Measurements from ENCODE around the gene AK5. TPM values are rescaled to one million over a fixed set of nuclear protein-coding genes. Genes with fewer than 3 reads are reported as not detected.
"Not testable (repeated sequence)": the region's sequence is repeated elsewhere in the genome, so short reads cannot be mapped to it uniquely, and the experiment has no call there.

The AK5 gene
- total RNA-seq, 1 donor from 2014 or later = 0.91 TPM

DNA sequence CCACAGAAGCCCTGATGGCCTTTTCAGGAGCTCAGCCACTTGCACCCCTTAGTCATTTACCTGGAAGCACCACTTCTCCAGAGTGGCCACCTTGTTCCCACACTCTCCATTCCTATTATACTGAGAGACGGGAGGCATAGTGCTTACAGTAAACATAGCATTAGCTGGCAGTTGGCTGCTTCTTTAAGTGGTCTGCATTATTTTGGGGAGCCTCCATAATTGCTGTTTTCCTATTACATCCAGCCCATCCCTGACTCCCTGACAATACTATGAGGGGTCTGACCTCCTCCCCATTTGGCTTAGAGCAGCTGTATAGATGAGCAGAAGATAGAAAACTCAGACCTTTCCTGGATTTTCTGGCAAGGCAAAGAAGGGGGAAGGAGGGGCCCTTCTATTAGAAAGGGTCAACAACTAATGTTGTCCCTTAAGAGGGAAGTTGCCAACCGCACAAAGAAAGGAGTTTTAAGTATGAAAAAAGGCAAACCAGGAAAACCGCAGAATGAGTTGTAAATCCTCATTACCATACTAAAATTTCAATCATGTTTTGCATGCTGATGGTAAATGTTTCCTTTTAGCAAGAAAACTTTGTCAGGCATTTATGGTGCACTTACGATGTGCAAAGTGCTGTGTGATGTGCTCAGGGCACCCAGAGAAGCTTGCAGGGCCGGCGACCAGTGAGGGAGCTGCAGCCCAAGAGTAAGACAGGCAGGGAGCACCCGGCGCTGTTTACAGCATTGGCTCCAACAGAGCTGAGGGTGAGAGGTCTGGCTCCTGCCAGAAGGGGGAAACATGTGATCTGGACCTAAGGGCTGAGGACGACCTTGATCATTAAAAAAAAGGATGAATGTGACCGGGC lies 233.3 kb downstream of the AK5 start:
- Mint-ChIP-seq H3K9me3 (ENCODE audit: unreplicated experiment) (peaks cover 6% of the 10 kb centered on the region), H3K36me3 (ENCODE audit: unreplicated experiment) (no peaks in the 10 kb centered on the region), H3K27ac (ENCODE audit: unreplicated experiment) (no peak overlapping the region), H3K27me3 (ENCODE audit: unreplicated experiment) (no peaks in the 10 kb centered on the region), H3K4me1 (ENCODE audit: low read depth, unreplicated experiment) (no peaks in the 10 kb centered on the region), H3K4me3 (ENCODE audit: unreplicated experiment) (no peak overlapping the region)
- DNase-seq = peak; percentile 40
- TF ChIP-seq CTCF (IDR thresholded peaks at IDR 0.05; ENCODE audit: partially characterized antibody, unreplicated experiment) = no peak

- TF ChIP-seq CTCF (IDR thresholded peaks at IDR 0.05; ENCODE audit: partially characterized antibody, unreplicated experiment) = no peak
- Mint-ChIP-seq H3K4me1 (ENCODE audit: low read depth, unreplicated experiment) (no peaks in the 10 kb centered on the region), H3K36me3 (ENCODE audit: unreplicated experiment) (no peaks in the 10 kb centered on the region), H3K27ac (ENCODE audit: unreplicated experiment) (no peak overlapping the region), H3K9me3 (ENCODE audit: unreplicated experiment) (peaks cover 6% of the 10 kb centered on the region), H3K4me3 (ENCODE audit: unreplicated experiment) (no peak overlapping the region), H3K27me3 (ENCODE audit: unreplicated experiment) (peaks cover 6% of the 10 kb centered on the region)
- DNase-seq = no peak
These were observed 234.3 kb downstream of the AK5 start for GRCh38 chr1:77516106-77516505.

- Mint-ChIP-seq H3K27ac (ENCODE audit: unreplicated experiment) (no peak overlapping the region), H3K9me3 (ENCODE audit: unreplicated experiment) (no peaks in the 10 kb centered on the region), H3K4me3 (ENCODE audit: unreplicated experiment) (no peak overlapping the region), H3K36me3 (ENCODE audit: unreplicated experiment) (no peaks in the 10 kb centered on the region), H3K27me3 (ENCODE audit: unreplicated experiment) (peaks cover 6% of the 10 kb centered on the region), H3K4me1 (ENCODE audit: low read depth, unreplicated experiment) (no peaks in the 10 kb centered on the region)
- TF ChIP-seq CTCF (IDR thresholded peaks at IDR 0.05; ENCODE audit: partially characterized antibody, unreplicated experiment) = no peak
- no peak for DNase-seq
These were observed 242.2 kb downstream of the AK5 start for GRCh38 chr1:77524038-77524437.

GRCh38 chr1:77531149-77531548 lies 249.3 kb downstream of the AK5 start:
- not testable (repeated sequence) for H3K27ac Mint-ChIP-seq (ENCODE audit: unreplicated experiment); H3K4me1 Mint-ChIP-seq (ENCODE audit: low read depth, unreplicated experiment); H3K36me3 Mint-ChIP-seq (ENCODE audit: unreplicated experiment); H3K9me3 Mint-ChIP-seq (ENCODE audit: unreplicated experiment); DNase-seq; H3K4me3 Mint-ChIP-seq (ENCODE audit: unreplicated experiment); H3K27me3 Mint-ChIP-seq (ENCODE audit: unreplicated experiment)

DNA sequence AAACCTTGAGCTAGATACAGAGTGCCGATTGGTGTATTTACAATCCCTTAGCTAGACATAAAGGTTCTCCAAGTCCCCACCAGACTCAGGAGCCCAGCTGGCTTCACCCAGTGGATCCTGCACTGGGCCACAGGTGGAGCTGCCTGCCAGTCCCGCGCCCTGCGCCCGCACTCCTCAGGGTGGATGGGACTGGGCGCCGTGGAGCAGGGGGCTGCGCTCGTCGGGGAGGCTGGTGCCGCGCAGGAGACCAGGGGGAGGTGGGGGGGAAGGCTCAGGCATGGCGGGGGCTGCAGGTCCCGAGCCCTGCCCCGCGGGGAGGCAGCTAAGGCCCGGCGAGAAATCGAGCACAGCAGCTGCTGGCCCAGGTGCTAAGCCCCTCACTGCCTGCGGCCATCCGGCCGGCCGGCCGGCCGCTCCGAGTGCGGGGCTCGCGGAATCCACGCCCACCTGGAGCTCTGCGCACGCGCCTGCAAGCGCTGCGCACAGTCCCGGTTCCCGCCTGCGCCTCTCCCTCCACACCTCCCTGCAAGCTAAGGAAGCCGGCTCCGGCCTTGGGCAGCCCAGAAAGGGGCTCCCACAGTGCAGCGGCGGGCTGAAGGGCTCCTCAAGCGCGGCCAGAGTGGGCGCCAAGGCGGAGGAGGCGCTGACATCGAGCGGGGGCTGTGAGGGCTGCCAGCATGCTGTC lies 249.9 kb downstream of the AK5 start:
- H3K27me3 Mint-ChIP-seq (ENCODE audit: unreplicated experiment) = not testable (repeated sequence)

GRCh38 chr1:77532641-77533040 lies 250.8 kb downstream of the AK5 start:
- peaks cover 1% of the 10 kb centered on the region for H3K9me3 Mint-ChIP-seq (ENCODE audit: unreplicated experiment)
- no peak overlapping the region for H3K27ac Mint-ChIP-seq (ENCODE audit: unreplicated experiment)
- H3K4me3 Mint-ChIP-seq (ENCODE audit: unreplicated experiment) = no peak overlapping the region
- no peaks in the 10 kb centered on the region for H3K27me3 Mint-ChIP-seq (ENCODE audit: unreplicated experiment)
- no peaks in the 10 kb centered on the region for H3K4me1 Mint-ChIP-seq (ENCODE audit: low read depth, unreplicated experiment)
- DNase-seq = no peak
- TF ChIP-seq CTCF (IDR thresholded peaks at IDR 0.05; ENCODE audit: partially characterized antibody, unreplicated experiment) = no peak
- no peaks in the 10 kb centered on the region for H3K36me3 Mint-ChIP-seq (ENCODE audit: unreplicated experiment)

More for the DNA sequence above, 249.9 kb downstream of the AK5 start:
- not testable (repeated sequence) for H3K36me3 Mint-ChIP-seq (ENCODE audit: unreplicated experiment); H3K4me3 Mint-ChIP-seq (ENCODE audit: unreplicated experiment); H3K4me1 Mint-ChIP-seq (ENCODE audit: low read depth, unreplicated experiment); H3K9me3 Mint-ChIP-seq (ENCODE audit: unreplicated experiment); H3K27ac Mint-ChIP-seq (ENCODE audit: unreplicated experiment); DNase-seq

All from glutamatergic neuron (in vitro differentiated cells).